GM19328 (cell line): ENCODE data around the gene FKBP8.
"Not testable (repeated sequence)": the region's sequence is repeated elsewhere in the genome, so short reads cannot be mapped to it uniquely, and the experiment has no call there.

Experiments used
- ATAC-seq: cut with Tn5 transposase; IDR thresholded peaks from one replicate; pipeline ENCODE4 v1.9.1; 2021; ENCODE audit warnings: mild to moderate bottlenecking, moderate library complexity; ENCODE audit not compliant: unreplicated experiment

Gene FKBP8

DNA sequence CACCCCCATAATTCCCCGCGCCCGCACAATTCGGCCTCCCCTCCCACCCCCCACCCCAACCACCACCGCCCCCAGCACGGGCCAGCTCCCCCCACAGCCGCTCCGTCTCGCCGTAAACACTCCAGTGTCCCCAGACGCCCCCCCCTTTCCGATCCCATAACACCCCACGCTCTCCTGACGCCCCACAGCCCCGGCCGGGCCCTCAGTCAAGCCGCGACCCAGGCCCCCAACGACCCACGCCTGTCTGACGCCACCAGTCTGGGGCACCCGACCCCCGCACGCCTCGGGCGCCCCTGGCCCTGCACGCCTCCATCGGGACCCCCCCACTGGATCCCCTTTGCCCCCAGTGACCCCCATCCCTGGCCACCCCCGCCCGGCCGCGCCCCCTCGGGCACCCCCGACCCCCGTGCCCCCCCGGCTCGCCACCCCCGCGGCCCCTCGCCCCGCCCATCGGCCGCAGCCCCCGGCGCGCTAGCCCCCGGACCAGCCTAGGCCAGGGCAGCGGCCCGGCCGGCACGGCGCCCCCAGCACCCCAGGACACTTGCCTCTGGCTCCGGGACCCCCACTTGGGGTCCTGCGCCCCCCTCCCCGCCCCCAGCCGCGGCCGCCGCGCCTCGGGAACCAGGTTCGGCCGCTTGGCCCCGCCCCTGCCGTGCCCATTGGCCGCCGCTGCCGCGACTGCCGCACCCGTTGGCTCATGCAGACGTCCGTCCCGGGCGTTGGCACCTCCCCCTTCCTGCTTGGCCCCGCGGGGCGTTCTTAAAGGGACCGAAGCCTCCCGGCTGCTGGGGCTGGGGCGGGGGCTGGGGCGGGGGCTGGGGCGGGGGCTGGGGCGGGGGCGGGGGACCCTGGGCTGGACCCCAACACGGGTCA lies at the start of gene FKBP8:
TSS of gene FKBP8 (minus strand) at position 633 of the 873 bp plus-strand sequence. CDS start 1,603 bp downstream, outside the sequence.
- ATAC-seq, result peak; percentile 84

DNA sequence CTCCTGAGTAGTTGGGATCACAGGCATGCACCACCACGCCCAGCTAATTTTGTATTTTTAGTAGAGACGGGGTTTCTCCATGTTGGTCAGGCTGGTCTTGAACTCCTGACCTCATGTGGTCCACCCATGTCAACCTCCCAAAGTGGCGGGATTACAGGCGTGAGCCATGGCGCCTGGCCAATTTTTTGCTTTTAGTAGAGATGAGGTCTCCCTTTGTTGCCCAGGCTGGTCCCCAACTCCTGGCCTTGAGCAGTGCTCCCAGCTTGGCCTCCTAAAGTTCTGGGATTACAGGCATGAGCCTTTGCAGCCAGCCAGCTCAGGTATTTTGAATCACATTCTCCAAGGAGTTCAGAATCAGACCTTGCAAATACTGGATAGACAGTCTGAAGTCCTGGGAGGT lies 49.4 kb upstream of the FKBP8 start:
- ATAC-seq, result not testable (repeated sequence)

- no peak for ATAC-seq
Measured at GRCh38 chr19:18591735-18592385, 48.5 kb upstream of the FKBP8 start.

DNA sequence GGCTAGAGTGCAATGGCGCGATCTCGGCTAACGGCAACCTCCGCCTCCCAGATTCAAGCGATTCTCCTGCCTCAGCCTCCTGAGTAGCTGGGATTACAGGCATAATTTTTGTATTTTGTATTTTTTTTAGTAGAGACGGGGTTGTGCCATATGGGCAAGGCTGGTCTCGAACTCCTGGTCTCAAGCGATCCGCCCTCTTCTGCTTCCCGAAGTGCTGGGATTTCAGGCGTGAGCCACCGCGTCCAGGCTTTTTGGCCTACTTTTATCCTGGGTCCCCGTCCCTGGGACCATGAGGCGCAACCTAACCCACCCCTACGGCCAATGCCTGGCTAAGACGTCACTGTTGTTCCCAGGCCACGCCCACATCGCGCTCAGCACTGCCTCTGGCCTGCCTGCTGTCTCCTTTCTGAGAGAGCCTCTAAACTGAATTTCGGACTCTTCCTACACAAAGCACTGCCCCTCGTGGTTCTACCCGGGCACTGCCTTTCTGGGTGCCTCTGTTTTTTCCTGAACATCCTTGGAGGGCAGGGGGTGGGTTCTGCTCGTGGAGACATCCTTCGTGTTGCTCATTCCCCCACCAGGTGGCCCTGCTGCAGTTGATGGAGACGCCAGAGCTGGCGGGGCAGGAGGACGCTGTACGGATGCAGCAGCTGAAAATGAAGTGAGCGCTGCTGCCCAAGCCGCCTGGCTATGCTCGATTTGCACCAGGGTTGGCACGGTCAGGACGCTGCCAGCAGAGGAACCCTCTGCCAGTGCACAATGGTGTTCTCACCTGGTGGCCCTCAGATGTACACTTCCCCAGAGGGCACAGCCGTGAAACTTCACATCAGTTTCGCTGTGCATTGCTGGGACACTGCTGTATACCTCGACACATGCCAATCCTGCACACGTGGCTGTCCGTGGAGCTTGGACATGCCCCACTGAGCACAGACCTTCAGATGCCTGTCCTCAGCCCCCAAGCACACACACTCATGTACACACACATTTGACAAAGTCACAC lies 47.2 kb upstream of the FKBP8 start:
- ATAC-seq, result no peak

DNA sequence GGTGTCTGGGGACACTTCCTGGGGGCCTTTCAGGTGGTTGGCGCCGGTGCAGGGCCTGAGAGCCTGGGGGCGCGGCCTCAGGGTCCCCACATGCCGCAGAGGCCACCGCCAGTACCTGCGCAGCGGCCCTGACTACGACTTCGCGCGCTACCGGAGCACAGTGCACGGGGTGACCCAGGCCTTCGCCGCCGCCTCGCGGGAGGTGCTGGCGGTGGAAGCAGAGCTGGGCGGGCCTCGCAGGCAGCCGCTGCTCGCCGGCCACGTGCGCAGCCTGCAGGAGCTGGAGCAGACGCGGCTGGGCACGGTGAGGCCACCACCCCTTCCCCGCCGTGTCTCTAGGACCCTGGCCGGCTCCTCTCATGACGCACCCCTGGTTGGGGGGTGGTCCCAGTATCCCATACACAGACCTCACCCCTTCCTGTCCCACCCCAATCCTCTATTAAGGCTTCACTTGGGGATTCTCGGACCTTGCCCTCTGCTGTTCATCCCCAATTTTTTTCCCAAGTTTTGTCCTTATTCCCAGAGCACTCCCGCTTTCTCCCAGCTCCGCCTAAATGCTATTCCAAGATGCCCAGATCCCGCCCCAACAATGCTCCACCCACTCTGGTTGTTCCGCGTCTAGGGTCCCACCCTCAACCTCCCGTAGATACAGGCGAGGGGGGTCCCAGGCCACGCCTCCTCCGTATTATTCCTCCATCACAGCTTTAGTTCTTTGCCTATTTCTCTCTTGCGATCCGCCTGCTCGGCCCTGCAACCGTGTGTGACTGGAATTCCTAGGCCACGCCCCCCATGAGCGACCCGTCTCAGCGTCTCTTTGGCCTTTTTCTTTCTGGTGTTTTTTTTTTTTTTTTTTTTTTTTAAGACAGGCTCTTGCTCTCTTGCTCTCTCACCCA lies 46.3 kb upstream of the FKBP8 start:
- peak; percentile 25 for ATAC-seq

DNA sequence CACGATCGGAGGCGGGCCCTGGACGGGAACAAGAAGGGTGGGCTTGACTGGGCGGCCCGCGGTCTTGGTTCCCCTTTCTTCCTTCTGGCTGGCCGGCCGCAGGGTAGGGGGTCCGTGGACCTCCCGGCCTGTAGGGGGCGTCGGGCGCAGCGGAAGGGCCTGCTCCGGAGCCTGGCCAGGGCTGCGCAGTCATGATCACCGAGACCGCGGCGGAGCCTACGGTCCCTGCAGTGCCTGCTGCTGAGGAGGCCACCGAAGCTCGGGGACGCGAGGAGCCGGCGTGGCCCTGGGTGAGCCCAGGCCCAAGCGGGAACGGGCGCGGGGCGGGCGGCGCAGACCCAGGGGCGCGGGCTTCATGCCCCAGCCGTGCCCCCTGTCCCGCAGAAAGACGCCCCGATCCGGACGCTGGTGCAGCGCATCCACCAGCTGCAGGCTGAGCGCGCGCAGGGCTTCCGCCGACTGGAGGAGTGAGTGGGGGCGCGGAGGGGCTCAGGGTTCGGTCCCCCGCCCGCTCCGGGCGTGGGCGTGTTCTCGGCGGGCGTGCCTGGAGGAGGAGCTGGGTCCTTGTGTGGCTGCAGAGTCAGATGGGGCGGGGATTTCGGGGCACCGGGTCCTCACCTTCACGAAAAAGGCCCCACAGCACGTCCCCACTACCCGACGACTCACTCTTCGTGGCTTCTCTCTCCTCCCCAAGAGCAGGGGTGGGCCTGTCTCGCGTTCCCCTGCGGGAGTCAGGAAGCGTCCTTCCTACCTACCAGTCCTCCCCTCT lies 45.4 kb upstream of the FKBP8 start, which contains the start of gene REX1BD:
TSS of gene REX1BD (plus strand) at position 188 of the 769 bp plus-strand sequence. CDS start at position 192, 4 bp downstream.
- peak; percentile 79 for ATAC-seq

DNA sequence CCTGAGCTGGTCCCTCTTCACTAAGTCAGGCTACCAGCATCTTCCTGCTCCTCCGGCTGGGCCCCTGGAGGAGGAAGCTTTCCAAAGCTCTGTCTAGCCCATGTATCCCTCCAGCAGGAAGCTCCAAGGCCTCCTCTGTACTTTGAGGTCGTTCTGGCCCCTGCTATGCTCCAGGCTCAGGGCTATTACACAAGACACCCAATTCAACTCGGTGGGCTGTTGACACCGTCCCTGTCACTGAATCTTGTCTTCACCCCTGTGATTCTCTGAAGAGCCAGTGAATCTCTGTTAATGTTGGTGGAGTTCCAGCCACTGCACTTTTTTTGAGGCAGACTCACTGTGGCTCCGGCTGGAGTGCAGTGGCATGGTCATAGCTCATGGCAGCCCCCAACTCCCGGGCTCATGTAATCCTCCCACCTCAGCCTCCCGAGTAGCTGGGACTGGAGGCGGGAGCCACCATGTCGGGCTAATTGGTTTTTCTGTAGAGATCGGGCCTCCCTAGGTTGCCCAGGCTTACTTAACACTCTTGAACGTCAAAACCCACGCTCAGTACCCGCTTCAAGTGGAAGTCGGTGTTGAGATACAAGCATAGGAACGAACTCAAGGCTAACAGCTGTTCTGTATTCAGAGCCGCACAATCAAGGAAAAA lies 44.7 kb upstream of the FKBP8 start:
- ATAC-seq, result no peak

GRCh38 chr19:18587561-18587960 lies 44.2 kb upstream of the FKBP8 start:
- ATAC-seq, result no peak

DNA sequence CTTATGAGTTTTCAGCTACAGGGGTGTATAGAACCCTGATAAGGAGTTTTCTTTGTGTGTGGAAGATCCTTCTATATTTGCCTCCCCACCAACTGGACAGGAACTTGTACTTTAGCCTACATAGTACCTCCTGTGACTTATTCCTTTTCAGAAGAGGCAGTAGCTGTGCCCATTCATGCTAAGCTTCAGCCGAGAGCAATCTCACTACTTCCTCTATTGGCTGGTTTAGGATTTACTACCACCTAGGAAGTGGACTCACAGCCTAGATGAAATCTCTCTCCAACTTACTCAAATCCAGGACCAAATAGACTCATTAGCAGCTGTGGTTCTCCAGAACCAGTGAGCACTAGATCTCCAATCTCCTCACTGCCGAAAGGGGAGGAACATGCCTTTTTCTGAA lies 42.9 kb upstream of the FKBP8 start:
- no peak for ATAC-seq

- no peak for ATAC-seq
Measured at GRCh38 chr19:18580311-18580710, 36.9 kb upstream of the FKBP8 start.

DNA sequence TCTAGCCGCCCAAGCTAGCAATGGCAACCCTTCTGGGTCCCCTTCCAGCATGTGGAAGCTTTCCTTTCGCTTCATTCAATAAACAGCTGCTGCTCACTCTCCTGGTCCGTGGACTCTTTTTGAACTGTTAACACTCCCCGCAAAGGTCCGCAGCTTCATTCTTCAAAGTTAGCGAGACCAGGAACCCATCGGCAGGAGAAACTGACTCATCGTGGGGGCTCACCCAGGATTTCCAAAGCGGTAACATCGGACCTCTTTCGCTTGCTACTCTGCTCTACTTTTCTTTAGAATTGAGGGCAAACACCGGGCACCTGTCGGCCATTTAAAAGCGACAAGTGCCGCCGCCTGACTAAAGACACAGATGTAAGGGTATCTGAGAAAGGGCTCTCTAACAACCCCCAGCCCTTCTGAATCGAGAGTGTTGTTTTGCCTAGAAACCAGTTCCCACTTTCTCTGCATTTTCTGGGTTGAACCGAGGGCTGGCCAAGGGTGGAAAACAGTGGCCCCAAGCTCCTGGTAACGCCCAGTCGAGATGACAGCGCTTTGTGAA lies 34.1 kb upstream of the FKBP8 start:
- ATAC-seq, result no peak

DNA sequence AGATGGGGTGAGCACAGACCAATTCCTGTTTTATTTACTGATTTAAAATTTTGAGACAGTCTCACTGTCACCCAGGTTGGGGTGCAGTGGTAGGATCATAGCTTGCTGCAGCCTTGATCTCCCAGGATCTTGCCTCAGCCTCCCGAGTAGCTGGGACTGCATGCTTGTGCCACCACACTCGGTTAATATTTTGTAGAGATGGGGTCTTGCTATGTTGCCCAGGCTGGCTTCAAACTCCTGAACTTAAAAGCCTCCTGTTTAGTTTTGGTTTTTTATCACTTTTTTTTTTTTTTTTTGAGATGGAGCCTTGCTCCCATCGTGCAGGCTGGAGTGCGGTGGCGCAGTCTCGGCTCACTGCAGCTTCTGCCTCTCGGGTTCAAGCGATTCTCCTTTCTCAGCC lies 33.0 kb upstream of the FKBP8 start:
- no peak for ATAC-seq

DNA sequence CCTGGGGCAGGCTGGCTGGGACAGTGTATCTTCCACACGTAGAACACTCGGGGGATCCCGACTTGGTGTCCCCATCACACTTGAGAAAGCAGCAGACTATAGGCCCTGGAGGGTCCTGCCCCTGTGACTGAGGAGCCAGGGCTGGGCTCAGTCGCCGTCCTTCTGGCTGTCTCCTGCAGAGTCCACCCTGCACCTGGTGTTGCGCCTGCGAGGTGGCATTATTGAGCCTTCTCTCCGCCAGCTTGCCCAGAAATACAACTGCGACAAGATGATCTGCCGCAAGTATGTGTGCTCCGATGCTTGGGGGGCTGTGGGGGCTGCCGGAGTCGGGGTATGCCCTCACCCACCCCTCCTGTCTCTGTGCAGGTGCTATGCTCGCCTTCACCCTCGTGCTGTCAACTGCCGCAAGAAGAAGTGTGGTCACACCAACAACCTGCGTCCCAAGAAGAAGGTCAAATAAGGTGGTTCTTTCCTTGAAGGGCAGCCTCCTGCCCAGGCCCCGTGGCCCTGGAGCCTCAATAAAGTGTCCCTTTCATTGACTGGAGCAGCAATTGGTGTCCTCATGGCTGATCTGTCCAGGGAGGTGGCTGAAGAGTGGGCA lies 31.4 kb upstream of the FKBP8 start:
- ATAC-seq, result no peak

DNA sequence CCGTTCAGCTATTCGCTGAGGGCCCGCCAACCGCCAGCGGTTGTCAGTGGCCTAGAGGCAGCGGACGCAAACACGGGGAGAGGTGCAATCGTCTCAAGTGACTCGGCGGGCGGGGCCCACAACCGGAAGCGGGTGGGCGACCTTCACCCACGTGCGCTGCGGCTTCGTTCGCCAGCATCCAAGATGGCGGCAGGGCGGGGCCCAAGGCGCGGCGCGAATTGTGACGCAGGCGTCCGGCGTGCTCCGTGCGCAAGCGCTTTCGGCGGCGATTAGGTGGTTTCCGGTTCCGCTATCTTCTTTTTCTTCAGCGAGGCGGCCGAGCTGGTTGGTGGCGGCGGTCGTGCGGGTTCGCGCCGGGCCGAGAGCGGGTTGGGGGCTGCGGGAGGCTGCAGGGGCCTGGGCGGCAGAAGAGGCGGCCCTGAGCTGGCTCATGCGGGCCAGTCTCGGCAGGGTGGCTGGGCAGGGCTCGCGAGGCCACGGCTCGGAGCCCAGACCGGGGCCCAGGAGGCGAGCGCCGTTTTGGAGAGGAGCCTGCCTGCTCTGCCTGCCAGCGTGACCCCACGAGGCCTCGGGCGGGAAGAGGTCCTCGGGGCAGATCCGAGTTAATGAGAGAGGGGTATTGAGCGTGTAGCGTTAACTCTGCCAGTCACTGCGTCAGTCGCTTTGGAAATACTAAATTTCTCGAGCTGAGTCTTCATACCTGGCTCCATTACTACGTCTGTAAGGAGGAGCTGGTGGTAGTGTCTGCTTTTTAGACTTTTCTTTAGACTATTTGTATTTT lies 28.4 kb upstream of the FKBP8 start, which contains the start of gene UBA52:
TSS of gene UBA52 (plus strand) at position 294 of the 781 bp plus-strand sequence. CDS start 1,444 bp downstream, outside the sequence.
- peak; percentile 82 for ATAC-seq

- ATAC-seq, result no peak
Measured at GRCh38 chr19:18568367-18568766, 25.0 kb upstream of the FKBP8 start.

DNA sequence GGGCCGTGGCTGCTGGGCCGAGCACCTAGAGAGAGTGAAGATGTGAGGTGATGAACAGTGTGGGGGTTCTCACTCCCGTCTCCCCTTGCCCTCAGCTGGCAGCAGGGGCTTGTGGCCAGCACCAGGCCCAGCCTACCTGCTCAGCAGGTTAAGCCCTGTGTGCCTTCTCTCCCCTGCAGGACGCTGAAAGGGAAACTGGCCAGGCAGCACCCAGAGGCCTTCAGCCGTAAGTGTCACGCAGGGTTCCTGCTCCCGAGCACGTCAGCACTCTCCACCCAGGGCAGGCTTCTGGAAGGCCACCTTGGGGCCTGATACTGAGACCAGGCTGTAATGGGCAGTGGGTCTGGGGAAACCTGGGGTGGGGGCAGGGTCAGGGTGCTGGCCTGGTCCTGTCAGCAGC lies 23.6 kb upstream of the FKBP8 start:
- ATAC-seq, result no peak

- ATAC-seq, result no peak
Measured at GRCh38 chr19:18562086-18562485, 18.7 kb upstream of the FKBP8 start.
